GM12875 (cell line): ENCODE measurements around the gene TESMIN.

Experiments
- H3K4me3 ChIP-seq: one replicate; pipeline ENCODE4 v1.5.1; 2011; ENCODE audit warnings: low read depth, low read length, control low read depth
- TF ChIP-seq, protein P1 (sequence below): IDR thresholded peaks from 2 replicates; pipeline ENCODE4 v1.5.1; 2011; ENCODE audit warnings: low read depth, mild to moderate bottlenecking, control low read depth, inconsistent platforms, low read length, moderate library complexity, borderline replicate concordance; ENCODE audit not compliant: insufficient read depth

Gene TESMIN, protein sequence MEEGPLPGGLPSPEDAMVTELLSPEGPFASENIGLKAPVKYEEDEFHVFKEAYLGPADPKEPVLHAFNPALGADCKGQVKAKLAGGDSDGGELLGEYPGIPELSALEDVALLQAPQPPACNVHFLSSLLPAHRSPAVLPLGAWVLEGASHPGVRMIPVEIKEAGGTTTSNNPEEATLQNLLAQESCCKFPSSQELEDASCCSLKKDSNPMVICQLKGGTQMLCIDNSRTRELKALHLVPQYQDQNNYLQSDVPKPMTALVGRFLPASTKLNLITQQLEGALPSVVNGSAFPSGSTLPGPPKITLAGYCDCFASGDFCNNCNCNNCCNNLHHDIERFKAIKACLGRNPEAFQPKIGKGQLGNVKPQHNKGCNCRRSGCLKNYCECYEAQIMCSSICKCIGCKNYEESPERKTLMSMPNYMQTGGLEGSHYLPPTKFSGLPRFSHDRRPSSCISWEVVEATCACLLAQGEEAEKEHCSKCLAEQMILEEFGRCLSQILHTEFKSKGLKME

DNA sequence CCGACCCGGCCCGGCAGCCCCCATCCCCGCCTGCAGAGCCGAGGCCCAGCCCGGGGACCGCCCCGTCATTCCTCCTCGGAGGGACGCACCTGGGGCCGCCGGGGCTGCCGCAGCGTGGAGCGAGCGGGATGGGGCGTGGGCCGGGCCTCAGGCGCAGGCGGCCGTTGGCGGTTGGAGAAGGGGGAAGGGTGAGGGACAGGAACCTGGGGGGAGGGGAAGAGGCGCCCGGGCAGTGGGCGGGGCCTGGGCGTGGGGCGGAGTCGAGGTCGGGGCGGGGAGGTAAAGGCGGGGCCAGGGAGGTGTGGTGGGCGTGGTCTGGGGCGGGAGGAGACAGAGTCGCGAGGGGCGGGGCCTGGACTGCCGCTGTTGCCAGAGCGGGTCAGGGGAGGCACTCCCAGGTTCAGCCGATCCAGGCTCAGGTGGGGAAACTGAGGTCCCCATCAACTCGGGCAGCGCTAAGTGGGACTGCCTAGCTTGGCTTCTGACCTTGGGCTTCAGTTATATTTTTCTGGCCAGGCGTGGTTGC is at the start of gene TESMIN:
Gene TESMIN (minus strand): TSS at position 190 of the 526 bp plus-strand sequence. CDS start 860 bp downstream, outside the sequence.
- H3K4me3 ChIP-seq: peak within 1 kb of the TSS; percentile 42
- TF ChIP-seq, protein P1, sequence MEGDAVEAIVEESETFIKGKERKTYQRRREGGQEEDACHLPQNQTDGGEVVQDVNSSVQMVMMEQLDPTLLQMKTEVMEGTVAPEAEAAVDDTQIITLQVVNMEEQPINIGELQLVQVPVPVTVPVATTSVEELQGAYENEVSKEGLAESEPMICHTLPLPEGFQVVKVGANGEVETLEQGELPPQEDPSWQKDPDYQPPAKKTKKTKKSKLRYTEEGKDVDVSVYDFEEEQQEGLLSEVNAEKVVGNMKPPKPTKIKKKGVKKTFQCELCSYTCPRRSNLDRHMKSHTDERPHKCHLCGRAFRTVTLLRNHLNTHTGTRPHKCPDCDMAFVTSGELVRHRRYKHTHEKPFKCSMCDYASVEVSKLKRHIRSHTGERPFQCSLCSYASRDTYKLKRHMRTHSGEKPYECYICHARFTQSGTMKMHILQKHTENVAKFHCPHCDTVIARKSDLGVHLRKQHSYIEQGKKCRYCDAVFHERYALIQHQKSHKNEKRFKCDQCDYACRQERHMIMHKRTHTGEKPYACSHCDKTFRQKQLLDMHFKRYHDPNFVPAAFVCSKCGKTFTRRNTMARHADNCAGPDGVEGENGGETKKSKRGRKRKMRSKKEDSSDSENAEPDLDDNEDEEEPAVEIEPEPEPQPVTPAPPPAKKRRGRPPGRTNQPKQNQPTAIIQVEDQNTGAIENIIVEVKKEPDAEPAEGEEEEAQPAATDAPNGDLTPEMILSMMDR: no peak

DNA sequence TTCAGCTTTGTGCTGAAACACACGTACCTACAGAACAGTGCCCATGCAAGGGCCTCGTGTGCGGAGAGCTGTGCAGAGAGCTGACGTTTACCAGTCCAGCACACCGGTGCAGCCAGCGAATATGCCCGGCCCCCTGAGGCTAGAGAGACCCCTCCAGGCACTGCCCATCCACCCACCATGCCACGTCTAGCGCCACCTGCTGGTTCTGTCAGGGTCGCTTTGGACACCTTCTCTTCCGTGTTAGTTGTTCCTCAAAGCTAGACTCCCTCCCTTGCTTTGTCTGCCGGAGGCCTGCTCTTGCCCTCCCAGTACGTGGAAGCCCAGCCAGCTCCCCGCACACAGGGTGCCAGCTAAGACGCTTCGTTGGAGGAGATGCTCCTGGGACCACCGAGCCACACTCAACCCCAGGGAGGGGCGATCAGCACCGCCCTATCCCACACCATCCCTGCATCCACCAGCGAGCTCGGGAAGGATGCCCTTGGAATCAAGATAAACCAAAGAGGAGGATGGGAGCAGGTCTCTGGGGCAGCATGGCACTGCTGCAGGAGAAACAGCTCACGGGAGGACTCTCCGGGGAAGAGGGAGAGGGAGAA is 47.0 kb upstream of the TESMIN start:
- H3K4me3 ChIP-seq: no peak overlapping the region
- TF ChIP-seq, protein P1: peak; percentile 77

DNA sequence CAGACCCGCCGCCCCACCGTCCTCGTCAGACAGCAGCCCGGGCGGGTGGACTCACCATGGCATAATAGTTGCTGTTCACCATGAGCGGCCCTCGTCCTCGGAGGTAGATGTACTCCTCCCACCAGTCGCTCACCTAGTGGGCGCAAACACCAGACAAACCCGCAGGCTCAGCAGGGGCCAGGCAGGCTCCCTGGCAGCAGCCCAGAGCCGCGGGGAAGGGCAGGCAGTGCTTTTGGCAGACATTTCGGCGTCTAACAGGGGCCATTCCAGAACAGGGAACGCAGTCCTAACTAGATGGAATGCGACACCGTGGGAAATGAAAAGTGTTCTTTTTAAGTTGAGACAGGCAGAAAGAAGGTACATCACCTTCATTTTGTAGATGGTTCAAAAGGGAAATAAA is 45.5 kb upstream of the TESMIN start:
- TF ChIP-seq, protein P1: no peak
- no peak overlapping the region for H3K4me3 ChIP-seq

DNA sequence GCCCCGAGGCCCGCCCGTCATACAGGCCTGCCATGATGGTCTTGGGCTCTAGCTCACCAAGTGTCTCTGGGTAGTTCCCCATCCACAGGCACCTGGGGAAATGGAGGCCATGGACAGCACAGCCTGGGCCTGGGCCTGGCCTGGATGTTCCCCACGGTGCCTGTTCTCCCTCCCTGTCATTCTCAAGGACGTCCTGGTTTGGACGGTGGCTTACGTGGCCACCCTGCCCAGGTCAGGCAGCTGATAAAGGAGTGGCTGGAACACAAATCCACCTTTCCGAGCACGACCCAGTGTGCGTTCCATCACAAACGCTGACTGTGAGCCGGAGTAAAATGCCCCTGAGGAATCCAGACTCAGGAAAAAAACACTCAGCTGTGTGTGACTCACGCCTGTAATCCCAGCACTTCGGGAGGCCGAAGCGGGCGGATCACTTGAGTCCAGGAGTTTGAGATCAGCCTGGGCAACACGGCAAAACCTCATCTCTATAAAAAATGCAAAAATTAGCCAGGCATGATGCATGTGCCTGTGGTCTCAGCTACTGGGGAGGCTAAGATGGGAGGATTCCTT is 41.2 kb upstream of the TESMIN start:
- TF ChIP-seq, protein P1: no peak
- H3K4me3 ChIP-seq: no peak overlapping the region

DNA sequence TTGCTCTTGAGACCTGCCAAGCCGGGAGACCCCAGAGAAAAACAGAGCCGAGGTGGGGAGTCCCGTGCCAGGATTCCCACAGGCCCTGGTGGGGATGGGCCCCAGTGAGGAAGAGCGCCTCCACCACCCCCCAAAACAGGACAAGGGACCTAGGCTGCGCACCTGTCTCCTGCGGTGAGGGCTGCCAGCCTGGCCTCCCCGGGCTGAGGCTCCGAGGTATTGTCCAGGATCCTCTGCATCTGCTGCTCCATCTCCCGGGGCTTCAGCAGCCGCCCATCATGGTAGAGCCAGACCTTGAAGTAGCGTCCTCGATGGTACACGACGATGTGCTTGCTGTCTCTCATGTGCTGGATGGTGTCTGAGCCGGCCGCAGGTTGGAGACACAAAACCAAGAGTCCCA is 33.3 kb upstream of the TESMIN start:
- TF ChIP-seq, protein P1: no peak
- no peak overlapping the region for H3K4me3 ChIP-seq

DNA sequence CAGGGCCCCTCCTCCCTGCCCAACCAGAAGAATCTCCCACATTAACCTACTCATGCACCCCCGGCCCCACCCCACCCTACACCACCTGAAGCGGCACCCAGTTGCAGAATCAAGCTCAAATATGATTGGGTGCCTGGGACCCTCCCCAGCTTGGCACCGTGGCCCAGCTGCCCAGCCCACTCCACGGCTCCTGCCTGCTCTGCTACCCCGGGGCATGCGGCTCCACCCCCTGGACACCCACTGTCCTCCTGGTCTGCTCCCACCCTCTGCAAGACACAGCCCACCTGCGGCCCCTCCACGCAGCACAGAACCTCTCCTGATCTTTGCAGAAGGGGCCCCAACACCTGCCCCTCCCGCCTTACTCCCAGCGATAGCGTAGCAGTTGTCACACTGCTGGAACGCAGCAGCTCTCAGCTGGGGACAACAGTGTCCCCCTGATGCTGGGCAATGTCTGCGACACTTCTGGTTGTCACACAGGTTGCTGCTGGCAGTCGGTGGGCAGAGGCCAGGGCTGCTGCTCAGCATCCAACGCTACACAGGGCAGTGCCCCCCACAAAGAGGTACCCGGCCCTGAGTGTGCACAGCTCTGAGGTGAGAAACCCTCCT is 32.0 kb upstream of the TESMIN start:
- TF ChIP-seq, protein P1: no peak
- H3K4me3 ChIP-seq: no peak overlapping the region
